Psoas muscle (tissue), 8 donors: ENCODE measurements around the gene MGST3. TPM values are rescaled to one million over a fixed set of nuclear protein-coding genes. Genes with fewer than 3 reads are reported as not detected.

Source experiments
- ATAC-seq, 4 donors: fragments of 200-7000 bp; cut with Tn5 transposase; one replicate each; pipeline ENCODE4 v1.9.1; 2020; ENCODE audit warnings: moderate library complexity in 3 of 4, mild to moderate bottlenecking in 2 of 4
- DNase-seq, 2 donors: peaks; one replicate each; pipeline ENCODE4 v3.0.0-alpha.2; 2020
- H3K27ac ChIP-seq: fragments of 200-600 bp; one replicate; pipeline ENCODE4 v1.8.0; 2022
- H3K27me3 ChIP-seq, 3 donors: fragments of 200-600 bp in 1 of 3; one replicate each; pipeline versions ENCODE4 v1.6.1 to v1.8.0; 2013 to 2022; ENCODE audit warnings: low read length in 2 of 3, mild to moderate bottlenecking in 2 of 3, moderate library complexity in 1 of 3; ENCODE audit not compliant: insufficient read depth in 3 of 3
- H3K36me3 ChIP-seq, 2 donors: fragments of 200-600 bp in 1 of 2; one replicate each; pipeline versions ENCODE4 v1.6.1 to v1.8.0; 2013 to 2022; ENCODE audit warnings: low read depth in 1 of 2, mild to moderate bottlenecking in 1 of 2, moderate library complexity in 1 of 2; ENCODE audit not compliant: insufficient read depth in 1 of 2
- H3K4me1 ChIP-seq: fragments of 200-600 bp; one replicate; pipeline ENCODE4 v1.8.0; 2022
- H3K4me3 ChIP-seq: fragments of 200-600 bp; one replicate; pipeline ENCODE4 v1.8.0; 2022; ENCODE audit warnings: mild to moderate bottlenecking
- H3K9me3 ChIP-seq: fragments of 200-600 bp; one replicate; pipeline ENCODE4 v1.8.0; 2022
- CTCF ChIP-seq: fragments of 200-600 bp; IDR thresholded peaks from one replicate; pipeline ENCODE4 v1.8.0; 2022; ENCODE audit warnings: antibody characterized with exemption
- WGBS, 3 donors: extraction: QIAGEN DNeasy Blood & Tissue Kit; methylation state at CpG; one replicate each; pipeline versions ENCODE4 v1.1.6 to v1.1.7; 2013; 5-methylcytosine and 5-hydroxymethylcytosine counted together
- intact Hi-C, 2 donors: fragments of 100-400 bp; cut with DNase I; formaldehyde crosslinking; loops; one replicate each; pipeline versions ENCODE4 v1.11.0 to v1.14.2; 2022
- polyA plus RNA-seq, 3 donors: library from polyadenylated mRNA; stranded (reverse); fragments of 200-250 nt; gene quantifications; one replicate each; pipeline ENCODE4 v1.2.3, GENCODE V29; 2013
- total RNA-seq, 4 donors: library from RNA; stranded (reverse); fragmentation: NEBNext Ultra II Directional in 2 of 4; extraction: Animal tissue kit (Norgen Biotek cat#: 25700) in 2 of 4; gene quantifications; one replicate each; pipeline versions ENCODE4 v1.2.1 to v1.2.4, GENCODE V29; 2021 to 2023
- donor health status: healthy with polysubstance abuse.
- donor health status: DM: no; HTN: no; CAD: no; lungs with moderate emphysema.
- donor health status: Bipolar disorder and iron deficiency.
- donor health status: healthy.
- donor health status: DM: yes; HTN: yes; CAD: no.
- donor health status: DM: no; HTN: no; CAD: no.
- donor health status: DM: no; HTN: no; CAD: no.
- donor health status: DM: yes; HTN: yes; CAD: no.

The MGST3 gene
- total and polyA plus RNA-seq, 7 donors, result 177 to 329 (median 233) TPM

- WGBS, 3 donors, result 6 to 8% (median 8%) methylated on average over 2 of the region's 2 CpGs
- H3K36me3 ChIP-seq, result peaks cover 0 to 5% of the 10 kb centered on the region in 2 donors
- peak overlapping the region; percentile 91 for H3K27ac ChIP-seq
- no peaks in the 10 kb centered on the region for H3K9me3 ChIP-seq
- peak overlapping the region; percentile 77 for H3K4me3 ChIP-seq
- intact Hi-C loops, result loop anchor here in 1 of 2 donors (5.0 kb wide), 4 partner anchors 64 to 216 kb away; partner anchors contain the start of genes MGST3 and UCK2
- no peak for TF ChIP-seq CTCF
- H3K27me3 ChIP-seq, result no peaks in the 10 kb centered on the region
- H3K4me1 ChIP-seq, result peaks cover 16% of the 10 kb centered on the region
- no peak for DNase-seq
- peak in 3 of 4 donors; percentile 21 to 49 (median 47) for ATAC-seq
These were observed 65.6 kb downstream of the MGST3 start for GRCh38 chr1:165696625-165697100.

- Histone ChIP-seq H3K9me3 (no peaks in the 10 kb centered on the region), H3K36me3 (peaks cover 0 to 5% of the 10 kb centered on the region in 2 donors), H3K27me3 (no peaks in the 10 kb centered on the region), H3K4me3 (peak overlapping the region; percentile 77), H3K27ac (peak overlapping the region; percentile 91), H3K4me1 (peaks cover 16% of the 10 kb centered on the region)
- WGBS, 3 donors, result 29 to 52% (median 39%) methylated on average over 8 of the region's 8 CpGs
- ATAC-seq, result no peak
- TF ChIP-seq CTCF, result no peak
- intact Hi-C loops, result loop anchor here in 1 of 2 donors (5.0 kb wide), 4 partner anchors 65 to 215 kb away; partner anchors contain the start of genes MGST3 and UCK2
- no peak for DNase-seq
These were observed 66.5 kb downstream of the MGST3 start for GRCh38 chr1:165697491-165697880.

- peak within 1 kb of the TSS; percentile 77 for H3K4me3 ChIP-seq
- peaks cover 16% of the 10 kb centered on the region for H3K4me1 ChIP-seq
- DNase-seq (peak; percentile 93 to 94), ATAC-seq (peak; percentile 90 to 94 (median 93))
- peak within 1 kb of the TSS; percentile 91 for H3K27ac ChIP-seq
- H3K9me3 ChIP-seq, result no peaks in the 10 kb centered on the region
- no peaks in the 10 kb centered on the region for H3K27me3 ChIP-seq
- peak; percentile 33 for TF ChIP-seq CTCF
- peaks cover 0 to 5% of the 10 kb centered on the region in 2 donors for H3K36me3 ChIP-seq
- intact Hi-C loops, result loop anchor here in 1 of 2 donors (5.0 kb wide), 4 partner anchors 66 to 214 kb away; partner anchors contain the start of genes MGST3 and UCK2
- WGBS, 3 donors, result 1% methylated on average over 50 to 65 of the region's 65 CpGs
These were observed 67.1 kb downstream of the MGST3 start, which contains the start of gene ALDH9A1 for GRCh38 chr1:165697881-165698760. TSS of gene ALDH9A1 (minus strand) at chr1:165698562. CDS start at chr1:165698558, 4 bp downstream.

GRCh38 chr1:165698761-165699052, 67.7 kb downstream of the MGST3 start:
- Histone ChIP-seq H3K27ac (peak overlapping the region; percentile 91), H3K27me3 (no peaks in the 10 kb centered on the region), H3K9me3 (no peaks in the 10 kb centered on the region), H3K4me1 (peaks cover 16% of the 10 kb centered on the region), H3K4me3 (peak overlapping the region; percentile 77), H3K36me3 (peaks cover 0 to 5% of the 10 kb centered on the region in 2 donors)
- no peak for ATAC-seq
- 0% methylated on average over 7 of the region's 7 CpGs for WGBS, 3 donors
- no peak for DNase-seq
- intact Hi-C loops, result loop anchor here in 1 of 2 donors (5.0 kb wide), 4 partner anchors 66 to 214 kb away; partner anchors contain the start of genes MGST3 and UCK2
- TF ChIP-seq CTCF, result no peak
